CD14-positive monocyte (primary cell): ENCODE results near the gene INO80B. TPM values are rescaled to one million over a fixed set of nuclear protein-coding genes. Genes with fewer than 3 reads are reported as not detected.

Experiments
- DNase-seq, 3 donors: peaks; one replicate each; pipeline ENCODE4 v3.0.0-alpha.2; 2011 to 2022
- H2AFZ ChIP-seq: 2 replicates; pipeline ENCODE4 v1.6.0; 2012; ENCODE audit warnings: mild to moderate bottlenecking, low read depth, low read length, inconsistent platforms; ENCODE audit not compliant: insufficient read depth, poor library complexity, severe bottlenecking
- H3K27ac ChIP-seq, 2 donors: 1 replicate in 1 of 2; 2 replicates in 1 of 2; pipeline ENCODE4 v1.5.1; 2012 to 2013; ENCODE audit warnings: low read length in 2 of 2, control low read depth in 1 of 2, inconsistent platforms in 1 of 2, low read depth in 1 of 2, mild to moderate bottlenecking in 1 of 2
- H3K27me3 ChIP-seq, 2 donors: one replicate each; pipeline versions ENCODE4 v1.6.0 to v1.6.1; 2011 to 2013; ENCODE audit warnings: low read length in 2 of 2; ENCODE audit not compliant: control insufficient read depth in 2 of 2, insufficient read depth in 2 of 2
- H3K36me3 ChIP-seq, 2 donors: replicated peaks in 1 of 2; 1 replicate in 1 of 2; 2 replicates in 1 of 2; pipeline versions ENCODE4 v1.5.1 to v1.6.1; 2012 to 2013; ENCODE audit warnings: low read length in 2 of 2, control low read depth in 1 of 2, inconsistent platforms in 1 of 2, mild to moderate bottlenecking in 1 of 2; ENCODE audit not compliant: insufficient read depth in 2 of 2, control insufficient read depth in 1 of 2
- H3K4me1 ChIP-seq, 2 donors: 1 replicate in 1 of 2; 2 replicates in 1 of 2; pipeline versions ENCODE4 v1.5.1 to v1.6.1; 2012 to 2013; ENCODE audit warnings: low read length in 2 of 2, control low read depth in 1 of 2, inconsistent platforms in 1 of 2, mild to moderate bottlenecking in 1 of 2, moderate library complexity in 1 of 2; ENCODE audit not compliant: insufficient read depth in 2 of 2, control insufficient read depth in 1 of 2
- H3K4me2 ChIP-seq: replicated peaks from 2 replicates; pipeline ENCODE3; 2012; ENCODE audit warnings: low read length, moderate library complexity, mild to moderate bottlenecking; ENCODE audit not compliant: poor library complexity, severe bottlenecking; ENCODE audit errors: extremely low read depth
- H3K4me3 ChIP-seq, 3 experiments: fragments of 200-600 bp in 1 of 3; sonication (generic) in 1 of 3; replicated peaks in 1 of 3; 1 replicate in 2 of 3; 2 replicates in 1 of 3; pipeline ENCODE4 v1.5.1; 2011 to 2013; ENCODE audit warnings: low read length in 3 of 3, mild to moderate bottlenecking in 3 of 3, control low read depth in 2 of 3, low read depth in 2 of 3, inconsistent platforms in 1 of 3, moderate library complexity in 1 of 3
- H3K79me2 ChIP-seq: 2 replicates; pipeline ENCODE4 v1.6.0; 2012; ENCODE audit warnings: mild to moderate bottlenecking, control low read depth, inconsistent platforms, low read length, moderate library complexity; ENCODE audit not compliant: insufficient read depth
- H3K9ac ChIP-seq: 2 replicates; pipeline ENCODE4 v1.6.0; 2017; ENCODE audit warnings: low read length, mild to moderate bottlenecking; ENCODE audit not compliant: insufficient read depth, poor library complexity, severe bottlenecking
- H3K9me3 ChIP-seq, 2 donors: replicated peaks in 1 of 2; 1 replicate in 1 of 2; 2 replicates in 1 of 2; pipeline versions ENCODE4 v1.5.1 to v1.6.1; 2012 to 2013; ENCODE audit warnings: low read length in 2 of 2, control low read depth in 1 of 2; ENCODE audit not compliant: control insufficient read depth in 1 of 2, insufficient read depth in 1 of 2
- H4K20me1 ChIP-seq: 2 replicates; pipeline ENCODE4 v1.6.0; 2012; ENCODE audit warnings: mild to moderate bottlenecking, low read length, control low read depth, moderate library complexity; ENCODE audit not compliant: insufficient read depth
- H3K27ac Mint-ChIP-seq, 7 donors: one replicate each; pipeline ENCODE4 v1.8.0; 2020; ENCODE audit warnings: mild to moderate bottlenecking in 7 of 7, mixed read lengths in 7 of 7, moderate library complexity in 6 of 7, inconsistent platforms in 2 of 7
- H3K27me3 Mint-ChIP-seq, 3 donors: one replicate each; pipeline ENCODE4 v1.8.0; 2021 to 2022; ENCODE audit warnings: low read depth in 3 of 3, mild to moderate bottlenecking in 3 of 3, mixed read lengths in 3 of 3, moderate library complexity in 3 of 3, inconsistent platforms in 1 of 3
- H3K36me3 Mint-ChIP-seq, 2 donors: one replicate each; pipeline ENCODE4 v1.8.0; 2020; ENCODE audit warnings: mixed read lengths in 2 of 2, inconsistent platforms in 1 of 2, mild to moderate bottlenecking in 1 of 2
- H3K4me1 Mint-ChIP-seq: one replicate; pipeline ENCODE4 v1.8.0; 2020; ENCODE audit warnings: mild to moderate bottlenecking, mixed read lengths
- H3K4me3 Mint-ChIP-seq, 2 donors: one replicate each; pipeline ENCODE4 v1.8.0; 2020; ENCODE audit warnings: mild to moderate bottlenecking in 2 of 2, mixed read lengths in 2 of 2, moderate library complexity in 1 of 2
- H3K9me3 Mint-ChIP-seq, 7 donors: one replicate each; pipeline ENCODE4 v1.8.0; 2020 to 2022; ENCODE audit warnings: mixed read lengths in 7 of 7, mild to moderate bottlenecking in 6 of 7, moderate library complexity in 6 of 7, inconsistent platforms in 2 of 7
- WGBS: methylation state at CpG from one replicate; pipeline ENCODE4 v1.1.5; 2013; ENCODE audit warnings: missing lambda C conversion rate; ENCODE audit not compliant: insufficient coverage; 5-methylcytosine and 5-hydroxymethylcytosine counted together
- intact Hi-C, 2 donors: fragments of 100-400 bp; cut with micrococcal nuclease; formaldehyde crosslinking; loops; one replicate each; pipeline versions ENCODE4 v1.15.0 to v1.15.1; 2023
- polyA minus RNA-seq: library from RNA; depleted of rRNA, polyadenylated mRNA; stranded (reverse); fragments of >200 nt; gene quantifications from 2 replicates; pipeline ENCODE4 v1.2.3, GENCODE V29; 2012
- polyA plus RNA-seq, 3 donors: library from polyadenylated mRNA; depleted of rRNA in 1 of 3; unstranded in 2 of 3; stranded (reverse) in 1 of 3; fragments of 300-500 nt in 2 of 3; fragments of >200 nt in 1 of 3; fragmentation: Illumina TruSeq in 2 of 3; gene quantifications; 1 replicate in 2 of 3; 2 replicates in 1 of 3; pipeline ENCODE4 v1.2.3, GENCODE V29; 2012 to 2021
- total RNA-seq, 12 experiments: library from RNA in 1 of 12; stranded (reverse) in 1 of 12; fragments of 120-200 nt in 1 of 12; gene quantifications; one replicate each; pipeline ENCODE4 v1.2.4 and lab custom pipeline; 2013 to 2026; ENCODE audit warnings: mixed read lengths in 6 of 12, inconsistent platforms in 1 of 12
- TF ChIP-seq, protein P1 (sequence below): fragments of 200-600 bp; IDR thresholded peaks from one replicate; pipeline ENCODE4 v1.8.0; 2022; ENCODE audit warnings: antibody characterized with exemption, mild to moderate bottlenecking

INO80B gene
- total RNA-seq (2013) = 35.3 TPM
- polyA plus RNA-seq (10 to 100 TPM in 1 of 3 donors, 1 to 10 TPM in 2; 4.8 to 48.7 (median 4.8) TPM), polyA minus RNA-seq (9.4 and 9.7 TPM in 2 replicates), total RNA-seq (lab: John Stamatoyannopoulos, UW) (0 to 0.52 (median 0.23) reads per million in 11 experiments)

GRCh38 chr2:74454654-74455511, at the start of gene INO80B:
Gene INO80B (plus strand): TSS chr2:74455087. CDS start chr2:74455117, 30 bp downstream.
- Histone ChIP-seq H3K27me3 (no peaks in the 10 kb centered on the region), H3K4me3 (peak within 1 kb of the TSS; percentile 41 to 82 (median 51)), H3K4me2 (peak within 1 kb of the TSS; percentile 91), H3K9me3 (no peaks in the 10 kb centered on the region), H2AFZ (peak within 1 kb of the TSS; percentile 77), H3K27ac (peak within 1 kb of the TSS; percentile 1 to 78), H3K79me2 (peaks cover 21% of the 10 kb centered on the region), H3K9ac (peak within 1 kb of the TSS; percentile 60), H3K4me1 (peaks cover 35 to 40% of the 10 kb centered on the region in 2 donors), H4K20me1 (no peaks in the 10 kb centered on the region), H3K36me3 (no peaks in the 10 kb centered on the region)
- peak within 1 kb of the TSS; percentile 87 to 99 for H3K4me3 Mint-ChIP-seq
- intact Hi-C loops = loop anchor here (1.0 to 5.0 kb wide), 3 partner anchors 27 to 72 kb away; partner anchors contain the start of genes AUP1 (in 2 of the 2), CCDC142 (in 2 of the 2), DQX1 (in 2 of the 2) and HTRA2 (in 2 of the 2)
- peaks cover 41% of the 10 kb centered on the region for H3K4me1 Mint-ChIP-seq
- no peaks in the 10 kb centered on the region for H3K9me3 Mint-ChIP-seq
- H3K27me3 Mint-ChIP-seq = peaks cover 0 to 5% (median 2%) of the 10 kb centered on the region in 3 donors
- H3K27ac Mint-ChIP-seq = peak within 1 kb of the TSS; percentile 85 to 96 (median 92)
- TF ChIP-seq, protein P1, sequence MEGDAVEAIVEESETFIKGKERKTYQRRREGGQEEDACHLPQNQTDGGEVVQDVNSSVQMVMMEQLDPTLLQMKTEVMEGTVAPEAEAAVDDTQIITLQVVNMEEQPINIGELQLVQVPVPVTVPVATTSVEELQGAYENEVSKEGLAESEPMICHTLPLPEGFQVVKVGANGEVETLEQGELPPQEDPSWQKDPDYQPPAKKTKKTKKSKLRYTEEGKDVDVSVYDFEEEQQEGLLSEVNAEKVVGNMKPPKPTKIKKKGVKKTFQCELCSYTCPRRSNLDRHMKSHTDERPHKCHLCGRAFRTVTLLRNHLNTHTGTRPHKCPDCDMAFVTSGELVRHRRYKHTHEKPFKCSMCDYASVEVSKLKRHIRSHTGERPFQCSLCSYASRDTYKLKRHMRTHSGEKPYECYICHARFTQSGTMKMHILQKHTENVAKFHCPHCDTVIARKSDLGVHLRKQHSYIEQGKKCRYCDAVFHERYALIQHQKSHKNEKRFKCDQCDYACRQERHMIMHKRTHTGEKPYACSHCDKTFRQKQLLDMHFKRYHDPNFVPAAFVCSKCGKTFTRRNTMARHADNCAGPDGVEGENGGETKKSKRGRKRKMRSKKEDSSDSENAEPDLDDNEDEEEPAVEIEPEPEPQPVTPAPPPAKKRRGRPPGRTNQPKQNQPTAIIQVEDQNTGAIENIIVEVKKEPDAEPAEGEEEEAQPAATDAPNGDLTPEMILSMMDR = no peak
- 0% methylated on average over 34 of the region's 40 CpGs for WGBS
- peak; percentile 98 to 99 (median 99) for DNase-seq
- peaks cover 7 to 10% of the 10 kb centered on the region in 2 donors for H3K36me3 Mint-ChIP-seq

GRCh38 chr2:74406035-74406434, 48.9 kb upstream of the INO80B start:
- Histone ChIP-seq H3K36me3 (no peaks in the 10 kb centered on the region), H3K4me2 (no peak overlapping the region), H2AFZ (no peak overlapping the region), H3K27ac (no peak overlapping the region), H3K9ac (no peak overlapping the region), H3K4me1 (no peaks in the 10 kb centered on the region), H3K4me3 (no peak overlapping the region), H3K9me3 (no peaks in the 10 kb centered on the region), H4K20me1 (no peaks in the 10 kb centered on the region), H3K27me3 (no peaks in the 10 kb centered on the region), H3K79me2 (no peaks in the 10 kb centered on the region)
- H3K36me3 Mint-ChIP-seq = no peaks in the 10 kb centered on the region
- no peak overlapping the region for H3K27ac Mint-ChIP-seq
- H3K9me3 Mint-ChIP-seq = peaks cover 0 to 10% (median 0%) of the 10 kb centered on the region in 7 donors
- DNase-seq = no peak
- intact Hi-C loops = no loop called here
- no peak overlapping the region for H3K4me3 Mint-ChIP-seq
- H3K27me3 Mint-ChIP-seq = peaks cover 5 to 22% (median 6%) of the 10 kb centered on the region in 3 donors
- H3K4me1 Mint-ChIP-seq = no peaks in the 10 kb centered on the region
- TF ChIP-seq, protein P1 = no peak
